ENCODE data around the gene PKD1L1.

Gene PKD1L1

DNA sequence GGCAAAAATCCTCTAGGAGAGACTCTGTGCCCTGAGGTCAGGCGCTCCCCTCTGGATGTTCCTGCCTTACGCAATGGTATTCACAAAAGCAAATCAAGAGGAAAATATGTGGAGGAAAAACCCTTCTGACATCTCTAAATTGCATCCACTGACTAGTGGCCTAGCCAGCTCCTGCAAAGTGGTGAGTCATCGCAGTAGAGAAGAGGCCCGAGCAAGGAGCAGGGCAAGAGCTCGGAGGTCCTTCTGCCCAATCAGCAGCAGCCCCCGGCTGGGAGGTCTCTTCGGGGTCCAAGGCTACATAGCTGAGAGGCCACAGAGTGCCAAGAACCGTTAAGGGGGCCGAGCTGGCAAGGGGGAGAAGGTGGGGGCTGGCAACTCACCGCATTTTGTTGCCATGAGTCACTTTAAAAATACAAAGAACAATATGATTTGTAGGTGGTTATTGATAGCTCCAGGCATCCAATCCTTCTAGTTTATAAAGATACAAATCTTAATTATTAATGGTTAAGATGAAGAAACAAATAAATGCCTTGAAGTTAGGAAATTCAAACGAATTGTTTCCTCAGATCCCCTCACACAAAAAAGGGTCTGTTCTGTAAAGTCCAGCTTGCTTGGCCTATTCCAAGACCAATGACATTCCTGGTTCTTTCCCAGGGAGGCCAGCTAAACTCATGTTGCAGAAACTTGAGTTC lies 161.6 kb downstream of the PKD1L1 start:
- no peak for DNase-seq

DNA sequence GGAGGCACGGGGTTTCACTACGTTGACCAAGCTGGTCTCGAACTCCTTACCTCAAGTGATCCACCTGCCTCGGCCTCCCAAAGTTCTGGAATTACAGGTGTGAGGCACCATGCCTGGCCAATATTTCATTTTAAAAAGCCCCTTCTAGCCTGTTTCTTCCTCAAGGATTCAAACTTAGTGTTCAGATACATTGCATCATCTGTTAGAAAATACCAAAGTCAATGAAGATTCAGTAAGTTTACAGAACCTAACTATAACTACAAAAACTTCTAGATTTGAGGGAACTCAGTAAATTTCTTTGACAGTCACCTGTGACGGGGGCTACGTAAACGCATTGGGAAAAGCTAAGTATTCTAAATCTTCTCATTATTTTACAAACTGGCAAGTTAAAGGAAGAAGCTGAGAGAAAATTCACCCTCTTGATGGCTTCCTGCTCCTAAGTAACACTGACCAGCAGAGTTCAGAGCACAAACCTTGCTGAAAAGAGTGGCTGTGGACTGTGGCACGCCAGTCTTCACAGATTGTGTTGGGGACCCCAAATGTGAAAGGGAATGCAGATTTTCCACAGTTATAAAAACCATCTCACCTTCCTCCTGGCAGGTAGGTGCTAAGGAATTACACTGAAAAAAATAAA lies 162.2 kb downstream of the PKD1L1 start:
- DNase-seq: no peak

DNA sequence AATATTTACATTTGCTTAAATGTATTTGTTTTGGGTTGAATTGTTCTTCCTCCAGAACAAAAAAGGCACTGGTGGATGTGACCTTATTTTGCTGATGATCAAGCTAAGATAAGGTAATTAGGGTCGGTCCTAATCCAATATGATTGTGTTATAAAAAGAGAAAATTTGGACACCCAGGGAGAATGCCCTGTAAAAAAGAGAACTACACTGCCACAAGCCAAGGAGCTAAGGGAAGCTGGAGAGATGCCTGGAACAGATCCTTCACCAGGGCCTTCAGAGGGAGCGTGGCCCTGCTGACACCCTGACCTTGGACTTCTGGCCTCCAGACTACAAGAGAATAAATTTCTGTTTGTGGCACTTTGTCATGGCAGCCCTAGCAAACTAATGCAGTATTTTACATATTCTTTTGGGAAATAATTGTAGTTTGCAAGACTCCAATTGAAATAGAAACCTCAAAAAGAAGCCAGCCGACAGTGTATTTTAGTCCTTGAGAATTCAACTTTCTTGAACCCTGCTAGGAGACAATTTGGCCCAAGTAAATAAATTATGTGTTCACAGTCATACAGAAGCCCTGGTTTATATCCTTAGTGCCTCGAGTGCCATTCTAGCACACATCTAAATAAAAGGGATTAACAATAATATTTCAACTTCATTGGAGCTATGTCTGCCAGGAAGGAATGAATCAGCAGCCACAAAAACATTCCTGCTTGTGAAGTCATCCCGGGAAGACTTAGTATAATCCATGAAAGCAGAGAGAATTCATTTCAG lies 164.6 kb downstream of the PKD1L1 start:
- DNase-seq: no peak

DNA sequence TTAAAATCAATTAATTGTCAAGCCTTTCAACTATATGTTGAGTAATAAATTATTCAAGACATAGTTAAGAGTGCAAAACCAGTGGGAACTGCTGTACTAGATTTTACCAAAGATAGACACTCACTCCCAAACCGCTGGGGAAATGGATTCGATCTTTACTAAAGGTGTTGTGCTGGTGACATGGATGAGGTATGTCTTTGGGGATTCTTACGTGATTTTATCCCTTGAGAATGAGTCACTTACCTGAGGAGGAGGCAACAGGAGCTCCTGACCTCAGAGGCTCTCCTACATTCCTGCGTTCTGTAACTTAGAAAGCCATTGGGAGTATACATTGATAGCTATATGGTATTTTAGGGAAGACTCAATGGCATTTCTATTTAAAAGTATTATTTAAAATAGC lies 165.5 kb downstream of the PKD1L1 start:
- DNase-seq: no peak

DNA sequence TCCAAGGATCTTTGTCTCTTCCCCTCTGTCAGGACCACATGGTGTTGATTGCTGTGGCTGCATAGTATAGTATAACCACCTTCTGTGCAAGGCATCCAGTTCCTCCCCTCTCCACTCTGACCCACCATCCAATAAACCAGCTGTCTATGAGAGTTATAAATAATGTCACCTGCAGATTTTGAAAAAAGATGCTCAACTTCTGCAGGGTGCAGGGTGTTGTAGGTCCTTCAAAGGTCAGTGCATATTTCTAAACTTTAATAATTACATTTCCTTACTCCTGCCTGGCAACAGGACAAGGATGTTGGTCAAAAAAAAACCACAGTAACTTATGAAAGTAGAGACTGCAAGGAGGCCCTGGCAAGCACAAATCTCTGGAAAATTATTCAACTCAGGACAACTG lies 166.2 kb downstream of the PKD1L1 start:
- DNase-seq: no peak

DNA sequence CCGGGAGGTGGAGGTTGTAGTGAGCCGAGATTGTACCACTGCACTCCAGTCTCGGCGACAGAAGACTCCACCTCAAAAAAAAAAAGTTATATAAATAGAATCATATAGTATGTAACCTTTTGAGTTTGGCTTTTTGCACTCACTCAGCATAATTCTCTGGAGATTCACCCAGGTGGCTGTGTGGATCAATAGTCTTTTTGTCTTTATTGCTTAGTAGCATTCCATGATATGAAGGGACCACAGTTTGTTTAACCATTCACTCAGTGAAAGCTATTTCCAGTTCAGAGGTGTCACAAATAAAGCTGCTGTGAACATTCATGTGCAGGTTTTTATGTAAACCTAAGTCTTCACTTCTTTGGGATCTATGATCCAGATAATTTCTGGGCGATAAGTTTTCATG lies 167.7 kb downstream of the PKD1L1 start:
- no peak for DNase-seq

DNA sequence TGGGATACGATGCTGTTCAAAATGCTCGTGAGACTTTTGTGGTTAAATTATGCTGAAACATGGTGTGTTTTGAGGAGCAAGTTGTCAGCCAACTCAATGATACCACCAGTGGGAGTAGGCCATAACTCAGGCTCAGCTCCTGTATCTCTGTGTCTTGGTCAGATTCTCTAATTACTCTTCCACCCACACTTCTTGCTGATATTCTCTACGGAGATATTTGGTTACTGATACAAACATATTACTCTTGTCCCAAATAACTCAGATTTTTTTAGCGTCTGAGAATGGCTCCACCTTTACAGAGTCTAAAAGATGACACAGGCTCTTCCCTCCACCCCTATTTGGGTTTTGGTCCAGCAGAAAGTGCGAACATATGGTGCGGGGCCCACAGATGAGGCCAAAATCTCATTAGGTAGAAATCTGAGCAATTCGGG lies 168.9 kb downstream of the PKD1L1 start:
- no peak for DNase-seq

DNA sequence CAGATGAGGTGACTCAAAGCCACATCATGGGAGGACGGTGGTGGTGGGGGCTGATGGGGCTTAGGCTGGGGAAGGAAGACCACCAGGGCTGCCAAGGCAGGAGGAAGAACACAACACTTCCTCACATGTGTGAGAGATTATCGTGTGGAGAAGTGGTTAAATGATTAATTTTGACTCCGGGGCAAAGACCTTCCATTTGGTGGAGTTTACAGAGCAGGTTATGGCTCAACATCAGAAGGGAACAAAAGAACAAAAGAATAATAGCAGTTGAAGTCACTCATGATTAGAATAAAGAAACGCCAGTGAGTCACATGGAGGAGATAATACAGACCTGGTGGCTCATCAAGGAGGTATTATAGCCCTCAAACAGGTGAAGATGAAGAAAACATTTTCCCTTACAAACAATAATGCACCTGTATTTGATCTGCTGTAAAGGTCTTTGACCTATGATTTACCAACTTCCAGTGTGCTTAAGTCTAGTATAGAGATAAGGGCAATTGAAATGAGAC lies 170.1 kb downstream of the PKD1L1 start:
- no peak for DNase-seq

DNA sequence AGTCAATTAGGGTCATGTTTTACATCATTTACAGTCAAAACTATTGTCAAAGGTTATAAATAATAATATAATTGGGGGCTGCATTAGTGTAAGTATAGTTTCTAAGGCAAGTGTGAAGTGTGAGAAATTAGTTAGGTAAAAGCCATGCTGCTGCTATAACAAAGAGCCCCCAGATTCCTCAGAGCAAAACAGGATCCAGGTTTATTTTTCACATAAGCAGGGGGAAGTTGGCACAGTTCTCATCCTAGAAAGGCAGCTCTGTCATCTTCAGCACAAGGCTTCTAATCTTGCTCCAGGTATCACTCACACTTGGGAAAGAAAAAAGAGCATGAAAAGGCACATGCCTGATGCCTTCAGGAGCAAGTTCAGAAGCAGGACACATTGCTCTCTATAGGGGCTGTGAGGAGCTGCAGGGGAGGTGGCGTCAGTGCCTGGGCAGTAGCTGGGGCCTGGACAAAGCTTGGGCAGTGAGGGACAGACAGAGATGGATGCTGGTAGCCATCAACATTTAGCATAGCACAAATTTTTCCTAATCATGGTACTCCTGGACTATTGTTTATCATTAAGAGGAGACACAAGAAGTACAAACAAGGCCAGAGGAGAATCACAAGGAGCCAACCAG lies 170.6 kb downstream of the PKD1L1 start:
- DNase-seq: no peak

DNA sequence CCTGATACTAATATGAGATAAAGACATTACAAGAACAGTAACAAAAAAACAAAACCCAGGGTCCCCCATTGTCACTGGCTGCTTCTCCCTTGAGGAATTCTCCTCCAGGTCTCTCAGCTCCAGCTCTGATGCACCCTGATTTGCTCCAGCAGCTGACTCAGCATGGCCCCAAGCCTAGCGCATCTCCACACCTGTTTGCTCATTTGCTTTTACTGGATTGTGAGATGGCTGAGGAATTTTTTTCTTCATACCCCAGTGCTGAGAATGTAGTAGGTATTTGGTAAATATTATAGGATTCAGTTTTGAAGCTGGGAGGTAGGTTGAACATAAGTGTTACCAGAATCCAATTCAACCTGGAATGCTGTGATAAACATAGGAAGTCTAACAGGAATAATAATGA lies 171.9 kb downstream of the PKD1L1 start:
- no peak for DNase-seq

DNA sequence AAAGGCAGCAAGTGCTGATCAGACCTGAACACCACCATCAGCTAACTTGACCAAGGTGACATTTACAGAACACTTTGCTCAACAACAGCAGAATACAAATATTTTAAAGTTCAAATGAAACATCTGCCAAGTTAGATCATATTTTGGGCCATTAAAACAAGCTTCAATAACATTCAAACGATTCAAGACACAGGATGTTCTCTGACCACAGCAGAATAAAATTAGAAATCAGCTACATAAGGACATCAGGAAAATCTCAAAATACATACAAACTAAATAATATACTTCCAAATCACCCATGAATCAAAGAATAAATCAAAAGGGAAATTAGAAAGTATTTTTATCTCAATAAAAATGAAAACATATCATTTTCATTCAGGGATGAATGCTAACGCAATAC lies 173.0 kb downstream of the PKD1L1 start:
- DNase-seq: no peak

DNA sequence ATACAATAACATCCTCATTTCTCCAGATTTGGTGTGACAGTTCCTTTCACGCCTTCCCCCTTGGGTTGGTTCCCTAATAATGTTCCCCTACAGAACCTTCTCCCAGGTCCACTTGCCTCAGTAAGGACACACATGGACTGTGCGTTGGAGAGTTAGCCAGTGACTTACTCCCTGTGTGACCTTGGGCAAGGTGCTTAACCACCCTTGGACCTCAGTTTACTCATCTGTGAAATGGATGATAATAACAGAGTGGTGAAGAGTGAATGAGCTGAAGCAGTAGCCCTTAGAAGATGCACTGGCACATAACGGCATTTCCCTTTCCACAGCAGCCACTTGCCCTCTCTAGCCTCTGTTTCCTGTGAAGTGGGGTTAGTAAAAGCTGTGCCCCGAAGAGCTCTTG lies 175.8 kb downstream of the PKD1L1 start:
- DNase-seq: no peak

DNA sequence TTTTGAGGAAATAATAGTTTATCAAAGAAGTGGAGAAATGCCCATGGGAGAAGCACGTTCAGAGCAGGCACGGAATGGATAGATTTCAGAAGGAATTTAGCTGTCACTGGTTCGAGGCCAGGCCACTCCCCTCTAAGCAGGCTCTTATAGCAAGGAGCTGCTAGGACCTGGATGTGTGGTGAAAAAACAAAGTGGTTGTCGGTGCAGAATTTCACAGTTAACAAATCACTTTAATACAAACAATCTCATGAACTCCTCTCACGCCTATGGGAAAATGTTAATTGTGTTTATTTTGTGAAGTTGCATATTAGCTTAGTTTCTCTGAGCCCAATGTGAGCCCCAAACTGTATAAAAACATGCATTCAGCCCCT lies 176.3 kb downstream of the PKD1L1 start:
- DNase-seq: no peak

DNA sequence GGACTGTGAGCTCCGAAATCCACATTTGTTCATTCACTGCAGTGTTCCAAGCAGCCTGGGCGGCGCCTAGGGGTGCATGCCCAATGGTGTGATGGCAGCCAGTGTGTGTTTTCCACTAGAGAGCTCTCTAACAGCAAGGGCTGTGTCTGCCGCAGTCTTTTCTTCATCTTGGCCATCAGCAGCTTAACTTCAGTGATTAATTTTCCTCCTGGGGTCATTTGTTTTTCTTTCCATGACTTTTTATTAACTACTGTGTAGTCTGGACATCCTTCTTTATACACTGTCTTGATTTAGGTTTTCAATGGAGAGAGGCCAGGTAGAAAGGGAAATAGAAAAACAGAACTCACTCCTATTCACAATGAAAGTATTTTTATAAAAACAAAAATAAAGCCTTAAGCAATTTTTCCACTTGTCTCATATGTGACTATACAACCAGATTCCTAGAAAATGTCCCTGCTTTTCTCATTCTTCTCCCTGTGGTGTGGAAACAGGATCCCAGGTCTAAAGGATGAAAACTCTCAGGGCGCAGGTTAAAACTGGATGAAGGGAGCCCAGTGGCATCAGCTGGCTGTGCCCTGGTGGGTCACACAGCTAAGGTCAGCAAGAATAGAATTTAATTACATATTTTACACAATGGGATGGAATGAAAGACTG lies 176.8 kb downstream of the PKD1L1 start:
- DNase-seq: no peak

DNA sequence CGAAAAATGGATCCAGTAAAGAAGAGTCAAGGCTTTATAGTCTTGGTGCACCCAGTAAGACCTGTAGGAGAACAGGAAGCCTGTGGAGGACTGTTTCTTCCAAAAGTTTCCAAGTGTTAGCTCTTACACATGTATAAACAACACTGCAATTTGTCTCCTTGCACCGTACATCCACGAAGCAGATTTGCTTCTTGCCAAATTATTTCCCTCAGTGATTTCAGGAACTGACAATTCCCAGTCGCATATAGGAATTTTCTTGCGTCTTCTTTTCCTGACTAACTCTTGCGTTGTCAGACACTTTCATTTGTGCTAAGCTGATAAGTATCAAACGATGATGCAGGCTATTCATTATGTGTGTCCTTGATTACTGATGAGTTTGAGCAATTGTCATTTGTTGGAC lies 182.1 kb downstream of the PKD1L1 start:
- DNase-seq: no peak

DNA sequence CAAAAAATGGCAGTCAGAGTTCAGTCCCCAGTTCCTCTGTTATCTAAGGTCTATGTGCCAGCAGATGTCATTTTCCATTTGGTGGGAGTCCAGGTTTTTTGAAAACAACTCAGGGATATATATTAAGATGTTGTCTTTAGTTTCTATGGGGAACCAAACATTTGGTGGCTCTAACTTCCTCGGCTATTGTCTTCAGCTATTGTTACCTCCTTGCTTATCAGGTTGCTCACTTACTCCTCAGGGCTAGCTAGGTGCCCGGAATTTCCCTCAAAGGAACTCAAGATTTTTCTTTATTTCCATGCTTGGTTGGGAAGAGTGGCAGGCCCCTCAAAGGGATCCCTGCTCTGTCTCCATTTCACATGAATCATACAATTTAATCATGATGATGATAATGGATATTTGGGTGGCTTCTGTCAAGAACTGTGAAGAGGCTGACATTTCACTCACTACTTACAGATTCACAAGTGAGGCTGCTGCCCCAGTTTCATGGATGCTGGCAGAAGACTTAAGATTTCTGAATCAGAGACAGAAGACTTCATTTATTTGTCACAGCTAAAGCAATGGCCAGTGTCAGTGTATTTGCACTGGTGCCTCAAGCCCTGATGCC lies 182.8 kb downstream of the PKD1L1 start:
- DNase-seq: no peak

DNA sequence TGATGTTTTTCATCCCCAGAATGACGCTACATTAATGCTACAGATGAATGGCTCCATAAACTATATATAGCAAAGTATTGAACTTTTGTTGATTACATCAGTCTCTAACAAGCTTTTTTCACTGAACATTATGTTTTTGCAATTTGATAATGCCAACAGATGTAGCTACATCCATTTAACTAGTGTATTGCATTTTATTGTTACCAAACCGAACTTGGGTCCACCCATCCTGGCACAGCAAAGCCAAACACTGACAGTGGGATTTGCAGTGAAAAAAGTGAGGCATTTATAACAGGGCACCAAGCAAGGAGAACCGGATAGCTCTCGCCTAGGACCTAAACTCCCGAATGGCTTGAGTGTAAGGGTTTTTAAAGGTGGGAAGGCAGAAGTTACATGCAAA lies 183.5 kb downstream of the PKD1L1 start:
- no peak for DNase-seq

DNA sequence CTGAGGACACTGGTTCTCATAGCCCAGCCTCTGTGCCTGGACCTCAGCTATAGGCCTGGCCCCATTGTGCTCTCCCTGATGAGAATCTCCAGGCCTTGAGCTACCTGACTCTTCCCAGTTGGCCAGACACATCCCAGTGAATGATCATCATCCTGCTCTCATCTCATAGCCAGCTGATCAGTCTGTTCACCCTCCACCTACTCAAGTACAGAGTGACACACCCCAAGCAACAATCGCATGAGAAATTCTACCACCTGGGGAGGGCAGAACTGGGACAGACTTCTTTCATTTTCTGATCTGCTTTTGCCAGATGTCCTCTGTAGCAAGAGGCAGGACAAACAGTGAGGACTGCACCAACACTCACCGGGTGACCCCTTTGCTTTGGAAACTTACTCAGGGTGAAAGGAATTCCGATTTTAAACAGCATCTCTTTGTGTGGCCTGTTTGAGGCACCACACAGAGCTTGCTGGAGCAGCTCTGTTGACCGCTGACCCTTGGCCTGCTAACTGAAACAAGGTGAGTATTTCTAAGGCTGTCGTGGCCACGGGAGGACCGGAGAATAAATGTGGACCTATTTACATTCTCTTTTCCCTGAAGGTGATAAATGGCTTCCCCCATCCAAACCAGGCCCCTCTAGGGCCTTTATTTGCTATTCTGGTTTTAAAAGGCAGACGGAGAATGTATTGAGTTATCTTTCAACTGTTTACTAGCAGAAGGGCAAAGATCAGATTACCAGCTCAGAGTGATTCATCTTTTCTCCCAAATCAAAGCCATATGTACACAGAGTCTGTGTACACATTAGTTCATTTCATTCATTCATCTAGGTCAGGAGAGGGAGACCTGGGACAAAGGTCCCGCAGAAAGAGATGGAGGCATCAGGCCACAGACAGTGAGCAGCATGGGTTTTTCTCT lies 184.9 kb downstream of the PKD1L1 start:
- no peak for DNase-seq

DNA sequence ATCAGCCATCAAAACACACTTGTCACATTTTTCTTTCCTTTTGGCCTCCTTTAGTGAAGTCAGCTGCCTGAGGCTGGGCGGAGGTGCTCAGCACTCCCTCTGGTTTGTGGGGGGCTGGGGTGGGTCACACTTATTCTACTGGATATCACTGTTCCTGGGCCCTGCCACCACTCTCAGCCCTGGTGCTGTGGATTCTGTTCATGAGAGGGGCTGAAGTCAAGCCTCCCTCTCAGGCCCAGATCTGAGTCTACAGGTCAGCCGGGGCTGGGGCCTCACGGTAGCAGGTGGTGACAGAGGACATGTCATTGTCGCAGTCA lies 185.6 kb downstream of the PKD1L1 start:
- DNase-seq: no peak

DNA sequence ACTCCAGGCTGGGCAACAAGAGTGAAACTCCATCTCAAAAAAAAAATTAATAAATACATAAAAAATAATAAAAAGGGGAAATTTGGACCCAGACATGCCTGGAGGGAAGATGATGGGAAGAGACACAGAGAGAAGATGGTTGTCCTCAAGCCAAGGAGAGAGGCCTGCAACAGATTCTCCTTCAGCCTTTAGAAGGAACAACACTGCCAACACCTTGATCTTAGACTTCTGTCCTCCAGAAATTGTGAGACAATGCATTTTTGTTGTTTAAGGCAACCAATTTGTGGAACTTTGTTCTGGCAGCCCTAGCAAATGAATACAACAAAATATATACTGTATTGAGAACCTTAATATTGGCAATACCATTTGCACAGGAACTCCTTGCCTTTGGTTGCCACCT lies 186.1 kb downstream of the PKD1L1 start:
- DNase-seq: no peak

DNA sequence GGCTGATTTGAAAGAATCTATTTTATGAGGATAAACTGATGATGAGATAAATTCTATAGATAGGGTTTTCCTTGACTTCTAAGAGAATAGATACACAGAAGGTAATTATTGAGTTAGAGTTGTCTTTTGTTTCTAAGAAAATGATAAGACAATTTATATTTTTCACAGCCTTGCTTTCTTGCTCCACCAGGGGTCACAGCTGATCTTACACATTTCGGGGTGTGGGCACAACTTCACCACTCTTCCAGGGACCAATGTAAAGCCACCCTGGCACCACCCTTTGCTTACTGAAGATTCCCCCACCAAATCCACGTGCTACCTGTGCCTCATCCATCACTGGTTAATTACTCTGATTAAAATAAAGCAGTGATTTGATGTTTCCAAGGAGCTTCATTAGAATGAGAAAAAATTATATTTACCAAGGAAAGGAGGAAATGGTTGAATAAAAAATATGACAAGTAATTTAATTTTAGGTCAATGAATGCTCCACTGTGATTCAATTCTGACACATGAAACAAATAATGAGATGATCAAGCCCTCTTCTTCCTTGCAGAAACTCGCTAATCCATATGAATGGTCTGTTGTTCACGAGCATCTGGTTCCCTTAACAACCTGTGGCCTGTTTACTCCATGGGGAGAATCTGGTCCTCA lies 189.1 kb downstream of the PKD1L1 start:
- DNase-seq: no peak
